IPS-11a (cell line): Measurements from ENCODE around the gene SAFB2.

Experiments
- H3K4me3 ChIP-seq: one replicate; pipeline ENCODE4 v1.5.1; 2013; ENCODE audit warnings: low read depth, low read length, control low read depth

The SAFB2 gene

GRCh38 chr19:5635427-5635826 is 12.9 kb upstream of the SAFB2 start:
- no peak overlapping the region for H3K4me3 ChIP-seq

GRCh38 chr19:5632657-5633056 is 10.1 kb upstream of the SAFB2 start:
- H3K4me3 ChIP-seq = no peak overlapping the region

GRCh38 chr19:5632241-5632612 is 9.7 kb upstream of the SAFB2 start:
- H3K4me3 ChIP-seq = no peak overlapping the region

- no peak overlapping the region for H3K4me3 ChIP-seq
These were observed 9.1 kb upstream of the SAFB2 start for GRCh38 chr19:5631567-5632240.

DNA sequence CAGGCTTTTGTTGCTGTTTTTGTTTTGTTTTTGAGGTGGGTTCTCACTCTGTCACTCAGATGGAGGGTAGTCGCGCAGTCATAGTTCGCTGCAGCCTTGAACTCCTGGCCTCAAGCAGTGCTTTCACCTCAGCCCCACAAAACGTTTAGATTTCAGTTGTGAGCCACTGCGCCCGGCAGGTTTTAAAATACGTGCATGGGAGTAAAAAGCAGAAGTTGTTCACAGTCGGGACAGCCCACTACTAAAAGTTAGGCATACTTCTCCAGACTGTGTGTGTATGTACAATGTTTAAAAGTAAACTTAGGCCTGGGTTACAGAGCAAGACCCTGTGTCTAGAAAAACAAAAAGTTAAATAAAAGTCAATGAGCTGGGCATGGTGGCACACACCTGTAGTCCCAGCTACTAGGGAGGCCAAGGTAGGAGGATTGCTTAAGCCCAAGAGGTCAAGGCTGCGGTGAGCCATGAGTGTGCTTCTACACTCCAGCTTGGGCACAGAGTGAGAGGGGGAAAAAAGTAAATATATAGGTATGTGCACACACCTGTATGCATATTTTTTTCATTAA is 6.4 kb upstream of the SAFB2 start:
- no peak overlapping the region for H3K4me3 ChIP-seq

DNA sequence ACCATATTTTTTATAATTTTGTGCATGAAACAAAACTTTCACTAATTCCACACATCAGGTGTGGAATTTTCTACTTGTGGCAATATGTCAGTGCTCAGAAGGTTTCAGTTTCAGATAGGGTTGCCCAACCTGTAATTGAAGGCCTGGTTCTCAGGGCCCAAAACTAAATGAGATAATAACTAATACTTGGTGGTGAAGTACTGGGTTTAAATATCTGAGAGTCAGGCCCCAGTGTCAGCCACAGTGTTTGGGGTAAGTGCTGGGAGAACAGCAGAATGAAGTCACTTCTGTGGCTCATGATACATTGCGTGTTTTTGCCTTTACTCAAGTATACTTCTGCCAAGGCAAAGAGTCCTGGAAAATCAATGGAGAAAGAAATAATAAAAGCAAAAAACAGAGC is 5.9 kb upstream of the SAFB2 start:
- no peak overlapping the region for H3K4me3 ChIP-seq

GRCh38 chr19:5627395-5627904 is 4.9 kb upstream of the SAFB2 start:
- H3K4me3 ChIP-seq = no peak overlapping the region

DNA sequence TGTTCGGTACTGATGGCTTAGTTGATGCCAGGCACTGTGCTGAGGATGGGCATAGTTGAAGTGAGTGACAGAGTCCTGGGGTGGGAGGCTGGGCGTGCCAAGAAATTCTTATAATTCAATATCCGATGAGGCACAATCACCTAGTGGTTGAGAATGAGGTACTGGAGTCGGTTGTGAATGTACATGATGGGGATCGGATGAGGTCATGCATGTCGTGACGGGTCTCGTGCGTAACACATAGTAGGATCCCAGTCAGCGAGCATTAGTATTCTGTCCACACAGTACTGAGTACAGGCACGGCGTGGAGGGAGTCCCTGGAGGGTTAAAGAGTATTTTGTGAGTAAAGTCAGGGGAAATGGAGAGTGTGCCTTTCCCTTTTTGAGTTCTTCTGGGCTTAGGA is 3.1 kb upstream of the SAFB2 start:
- no peak overlapping the region for H3K4me3 ChIP-seq

- peak overlapping the region; percentile 99 for H3K4me3 ChIP-seq
These were observed 2.2 kb upstream of the SAFB2 start for GRCh38 chr19:5624741-5625278.

GRCh38 chr19:5624018-5624663 is 1.6 kb upstream of the SAFB2 start:
- peak overlapping the region; percentile 99 for H3K4me3 ChIP-seq

- H3K4me3 ChIP-seq = peak overlapping the region; percentile 99
These were observed 931 bp upstream of the SAFB2 start for GRCh38 chr19:5623397-5624017.

GRCh38 chr19:5621945-5622464 is 571 bp downstream of the SAFB2 start:
- peak overlapping the region; percentile 99 for H3K4me3 ChIP-seq

DNA sequence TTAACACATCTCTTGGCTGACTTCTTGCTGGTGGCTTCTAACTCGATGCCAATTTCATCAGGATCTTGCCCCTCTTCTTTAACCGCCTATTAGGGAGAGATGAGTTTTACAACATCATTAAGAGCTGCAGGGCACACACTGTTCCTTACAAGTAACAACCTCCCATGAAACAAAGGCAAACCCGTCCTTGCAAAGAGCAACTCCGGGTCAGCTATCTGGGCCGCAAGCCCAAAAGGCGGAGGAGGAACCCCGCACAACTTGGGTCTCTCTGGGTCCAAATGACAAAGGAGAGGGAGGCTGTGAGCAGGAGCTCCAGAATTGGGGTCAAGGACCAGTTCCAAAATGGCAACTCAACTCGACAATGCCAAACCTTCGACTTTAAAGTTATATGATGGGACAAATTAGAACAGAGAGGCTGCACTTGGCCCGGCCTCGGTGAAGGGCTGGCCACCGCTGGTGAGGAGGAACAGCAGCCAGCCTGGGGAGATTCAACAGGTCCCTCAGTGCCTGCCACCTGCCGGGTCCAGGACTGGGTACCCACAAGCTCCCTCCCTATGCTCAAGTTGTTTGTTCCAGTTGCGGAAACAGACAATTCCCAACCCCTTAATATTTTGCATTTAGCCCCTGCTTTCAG is 1.1 kb downstream of the SAFB2 start:
- H3K4me3 ChIP-seq = peak overlapping the region; percentile 99

DNA sequence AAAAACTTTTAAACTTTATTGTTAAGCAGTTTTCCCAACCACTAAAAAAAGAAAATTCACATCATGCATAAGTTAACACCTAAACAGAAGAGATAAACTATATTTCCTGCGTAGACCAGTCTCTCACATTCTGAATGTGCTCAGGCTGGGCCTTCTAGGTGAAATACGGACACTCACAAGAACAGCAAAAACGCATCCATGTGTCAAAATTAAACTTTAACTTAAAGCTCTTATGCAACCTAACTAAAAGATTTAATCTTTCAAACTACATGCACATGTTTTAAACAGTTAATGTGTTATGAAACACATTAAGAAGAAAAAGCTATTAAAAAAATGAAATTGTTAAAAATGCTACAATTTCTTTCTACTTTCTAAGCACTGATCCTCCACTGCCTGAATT is 2.6 kb downstream of the SAFB2 start:
- H3K4me3 ChIP-seq = no peak overlapping the region

DNA sequence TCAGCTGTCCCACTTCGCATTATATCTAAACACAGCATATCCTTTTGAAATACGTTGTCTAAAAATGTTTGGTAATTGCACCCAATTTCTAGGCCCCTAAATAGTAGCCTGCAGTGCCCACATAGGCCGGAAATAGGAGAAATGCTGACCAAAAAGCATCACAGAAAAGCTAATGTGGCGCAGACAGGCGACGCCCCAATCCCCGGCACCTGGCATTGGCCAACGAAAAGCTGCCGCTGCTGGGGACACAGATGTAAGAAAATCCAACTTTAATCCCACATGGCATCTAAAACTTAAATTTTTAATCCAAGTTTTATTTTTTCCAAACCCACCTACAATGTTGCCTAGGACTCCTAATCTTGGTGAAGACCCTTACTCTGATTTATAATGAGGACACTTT is 4.0 kb downstream of the SAFB2 start:
- H3K4me3 ChIP-seq = no peak overlapping the region

DNA sequence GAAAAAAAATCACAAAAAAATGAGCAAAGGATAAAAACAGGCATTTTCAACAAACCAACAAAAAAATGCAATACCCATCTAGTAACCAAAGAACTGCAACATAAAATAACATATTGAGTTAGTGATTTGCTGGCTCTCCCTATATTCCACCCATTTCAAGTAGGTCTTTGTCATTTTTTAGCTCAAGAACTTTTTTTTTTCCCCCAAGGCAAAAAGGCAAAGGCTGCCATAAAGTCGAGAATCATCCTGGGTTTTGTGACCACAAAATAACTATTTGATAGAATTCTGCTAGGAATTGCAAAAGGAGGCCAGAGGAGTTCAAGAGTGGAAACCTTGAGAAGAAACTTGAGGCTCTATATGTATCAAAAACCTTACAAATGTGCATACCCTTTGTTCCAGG is 5.5 kb downstream of the SAFB2 start:
- H3K4me3 ChIP-seq = no peak overlapping the region

- no peak overlapping the region for H3K4me3 ChIP-seq
These were observed 6.7 kb downstream of the SAFB2 start for GRCh38 chr19:5615756-5616327.

DNA sequence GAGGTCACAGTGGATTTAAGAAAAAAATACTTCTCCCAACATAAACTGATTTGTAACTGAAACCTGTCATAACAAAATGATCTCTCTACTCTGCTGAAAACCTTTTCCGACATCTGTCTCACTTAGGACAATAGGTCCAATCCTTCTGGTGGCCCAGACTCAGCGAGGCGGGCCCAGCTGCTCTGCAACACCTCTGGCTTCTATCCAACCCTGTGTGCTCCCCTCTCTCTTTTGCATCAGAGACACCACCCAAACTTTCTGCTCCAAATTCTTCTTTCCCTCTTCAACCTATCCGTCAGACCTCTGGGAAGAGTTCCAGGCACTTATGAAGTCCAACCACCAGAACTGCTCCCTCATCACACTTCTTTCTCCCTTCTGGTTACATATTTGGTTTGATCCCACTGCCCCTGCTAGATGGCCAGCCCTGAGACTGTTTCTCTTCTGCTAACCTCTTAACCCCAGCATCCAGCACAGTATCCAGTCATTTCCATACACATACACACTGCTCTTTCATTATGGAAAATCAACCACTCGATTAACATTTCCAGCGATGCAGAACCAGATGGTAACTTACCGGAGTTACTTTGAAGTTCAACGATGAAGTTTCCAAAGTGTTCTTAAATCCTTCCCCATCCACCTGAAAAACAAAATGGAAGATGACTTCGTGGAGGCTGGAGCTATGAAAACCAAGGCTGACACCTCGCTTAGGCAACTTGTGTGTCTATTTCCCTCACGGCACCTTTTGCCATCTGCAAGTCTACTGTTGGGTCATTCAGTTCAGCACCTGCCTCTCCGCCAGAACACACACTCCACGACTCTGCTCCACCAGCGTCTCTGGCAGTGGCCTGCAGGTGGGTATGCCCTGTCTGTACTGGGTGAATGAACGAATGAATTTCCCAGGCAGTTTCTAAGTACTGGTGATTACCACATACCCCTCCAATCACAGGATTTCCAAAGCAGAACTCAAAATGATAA is 9.4 kb downstream of the SAFB2 start:
- no peak overlapping the region for H3K4me3 ChIP-seq

- no peak overlapping the region for H3K4me3 ChIP-seq
These were observed 12.6 kb downstream of the SAFB2 start for GRCh38 chr19:5609881-5610448.
